Muscle of leg (tissue), 11 donors: ENCODE measurements around the gene FBXL7. TPM values are rescaled to one million over a fixed set of nuclear protein-coding genes. Genes with fewer than 3 reads are reported as not detected.
"Not testable (repeated sequence)": the region's sequence is repeated elsewhere in the genome, so short reads cannot be mapped to it uniquely, and the experiment has no call there.

Source experiments
- DNase-seq: peaks from one replicate; pipeline ENCODE4 v3.0.0; 2013
- H3K27ac ChIP-seq: one replicate; pipeline ENCODE4 v1.5.1; 2013; ENCODE audit warnings: mild to moderate bottlenecking, low read length, control low read depth
- H3K27me3 ChIP-seq: one replicate; pipeline ENCODE4 v1.6.1; 2013; ENCODE audit warnings: low read length; ENCODE audit not compliant: control insufficient read depth, insufficient read depth
- H3K36me3 ChIP-seq: one replicate; pipeline ENCODE4 v1.6.1; 2013; ENCODE audit warnings: low read length; ENCODE audit not compliant: control insufficient read depth, insufficient read depth
- H3K4me1 ChIP-seq: one replicate; pipeline ENCODE4 v1.6.1; 2013; ENCODE audit warnings: low read length; ENCODE audit not compliant: control insufficient read depth, insufficient read depth
- H3K4me3 ChIP-seq: one replicate; pipeline ENCODE4 v1.5.1; 2013; ENCODE audit warnings: low read length, control low read depth
- H3K9me3 ChIP-seq: replicated peaks from 2 replicates; pipeline ENCODE4 v1.6.1; 2013; ENCODE audit warnings: low read depth, low read length; ENCODE audit not compliant: control insufficient read depth
- WGBS: methylation state at CpG from one replicate; pipeline ENCODE4 v1.1.5; 2013; ENCODE audit warnings: missing lambda C conversion rate; ENCODE audit not compliant: insufficient coverage; 5-methylcytosine and 5-hydroxymethylcytosine counted together
- polyA plus RNA-seq, 8 donors: library from polyadenylated mRNA; unstranded; fragments of 120-200 nt; gene quantifications; one replicate each; pipeline versions ENCODE4 v1.2.1 to v1.2.3, GENCODE V29; 2013; ENCODE audit warnings: inconsistent platforms in 1 of 8, low replicate concordance in 1 of 8; ENCODE audit not compliant: insufficient read length in 8 of 8, insufficient read depth in 1 of 8
- total RNA-seq: library from RNA; stranded (reverse); fragments of 120-200 nt; gene quantifications from one replicate; pipeline ENCODE4 v1.2.4, GENCODE V29; 2013

The FBXL7 gene
- total and polyA plus RNA-seq, 9 donors, result 9.0 to 26.1 (median 21.5) TPM

- Histone ChIP-seq H3K27ac (no peak overlapping the region), H3K4me3 (no peak overlapping the region), H3K36me3 (no peaks in the 10 kb centered on the region), H3K4me1 (no peaks in the 10 kb centered on the region), H3K9me3 (no peaks in the 10 kb centered on the region), H3K27me3 (no peaks in the 10 kb centered on the region)
- peak; percentile 28 for DNase-seq
- no CpG with 5 or more reads among the region's 6 CpGs for WGBS
These were observed 351.0 kb downstream of the FBXL7 start for GRCh38 chr5:15850939-15851341.

GRCh38 chr5:15852217-15852616, 352.2 kb downstream of the FBXL7 start:
- peak; percentile 33 for DNase-seq
- H3K27ac ChIP-seq, result no peak overlapping the region
- no CpG with 5 or more reads among the region's 3 CpGs for whole genome bisulfite sequencing
- no peaks in the 10 kb centered on the region for H3K36me3 ChIP-seq
- no peaks in the 10 kb centered on the region for H3K27me3 ChIP-seq
- H3K4me3 ChIP-seq, result no peak overlapping the region
- H3K9me3 ChIP-seq, result no peaks in the 10 kb centered on the region
- H3K4me1 ChIP-seq, result no peaks in the 10 kb centered on the region

GRCh38 chr5:15852949-15853348, 353.0 kb downstream of the FBXL7 start:
- Histone ChIP-seq H3K27me3 (no peaks in the 10 kb centered on the region), H3K4me1 (no peaks in the 10 kb centered on the region), H3K9me3 (no peaks in the 10 kb centered on the region), H3K4me3 (no peak overlapping the region), H3K36me3 (no peaks in the 10 kb centered on the region), H3K27ac (no peak overlapping the region)
- no peak for DNase-seq
- 88% methylated on average over 1 of the region's 1 CpG for WGBS

- DNase-seq, result no peak
- no CpG with 5 or more reads among the region's 1 CpG for WGBS
- Histone ChIP-seq H3K36me3 (no peaks in the 10 kb centered on the region), H3K27ac (no peak overlapping the region), H3K27me3 (no peaks in the 10 kb centered on the region), H3K9me3 (peaks cover 3% of the 10 kb centered on the region), H3K4me3 (no peak overlapping the region), H3K4me1 (no peaks in the 10 kb centered on the region)
These were observed 358.3 kb downstream of the FBXL7 start for GRCh38 chr5:15858326-15858725.

- whole genome bisulfite sequencing, result 80% methylated on average over 3 of the region's 4 CpGs
- H3K36me3 ChIP-seq, result no peaks in the 10 kb centered on the region
- no peaks in the 10 kb centered on the region for H3K4me1 ChIP-seq
- peak; percentile 84 for DNase-seq
- no peaks in the 10 kb centered on the region for H3K27me3 ChIP-seq
- H3K27ac ChIP-seq, result no peak overlapping the region
- no peak overlapping the region for H3K4me3 ChIP-seq
- peaks cover 5% of the 10 kb centered on the region for H3K9me3 ChIP-seq
These were observed 364.7 kb downstream of the FBXL7 start for GRCh38 chr5:15864536-15865215.

GRCh38 chr5:15872259-15872658, 372.3 kb downstream of the FBXL7 start:
- H3K4me3 ChIP-seq, H3K27me3 ChIP-seq, H3K36me3 ChIP-seq, H3K4me1 ChIP-seq, H3K27ac ChIP-seq, DNase-seq: not testable (repeated sequence)
- no CpG with 5 or more reads among the region's 1 CpG for WGBS
- H3K9me3 ChIP-seq, result peaks cover 23% of the 10 kb centered on the region

- DNase-seq, result no peak
- Histone ChIP-seq H3K9me3 (no peaks in the 10 kb centered on the region), H3K36me3 (no peaks in the 10 kb centered on the region), H3K27me3 (no peaks in the 10 kb centered on the region), H3K4me3 (no peak overlapping the region), H3K4me1 (no peaks in the 10 kb centered on the region), H3K27ac (no peak overlapping the region)
- WGBS, result 100% methylated on average over 1 of the region's 5 CpGs
These were observed 377.9 kb downstream of the FBXL7 start for GRCh38 chr5:15877914-15878313.

- WGBS, result 50% methylated on average over 2 of the region's 3 CpGs
- no peaks in the 10 kb centered on the region for H3K36me3 ChIP-seq
- H3K4me3 ChIP-seq, result no peak overlapping the region
- H3K27ac ChIP-seq, result no peak overlapping the region
- H3K27me3 ChIP-seq, result no peaks in the 10 kb centered on the region
- no peaks in the 10 kb centered on the region for H3K9me3 ChIP-seq
- H3K4me1 ChIP-seq, result no peaks in the 10 kb centered on the region
- no peak for DNase-seq
These were observed 380.2 kb downstream of the FBXL7 start for GRCh38 chr5:15880201-15880600.

GRCh38 chr5:15885156-15885555, 385.2 kb downstream of the FBXL7 start:
- H3K4me1 ChIP-seq, result no peaks in the 10 kb centered on the region
- no peaks in the 10 kb centered on the region for H3K9me3 ChIP-seq
- H3K27ac ChIP-seq, result no peak overlapping the region
- H3K4me3 ChIP-seq, result no peak overlapping the region
- H3K27me3 ChIP-seq, result no peaks in the 10 kb centered on the region
- no peaks in the 10 kb centered on the region for H3K36me3 ChIP-seq
- no CpG with 5 or more reads among the region's 3 CpGs for WGBS
- DNase-seq, result no peak

- no peak overlapping the region for H3K27ac ChIP-seq
- no peaks in the 10 kb centered on the region for H3K27me3 ChIP-seq
- H3K4me1 ChIP-seq, result no peaks in the 10 kb centered on the region
- H3K36me3 ChIP-seq, result no peaks in the 10 kb centered on the region
- WGBS, result no CpG with 5 or more reads among the region's 1 CpG
- no peak overlapping the region for H3K4me3 ChIP-seq
- no peak for DNase-seq
- no peaks in the 10 kb centered on the region for H3K9me3 ChIP-seq
These were observed 386.2 kb downstream of the FBXL7 start for GRCh38 chr5:15886156-15886555.

GRCh38 chr5:15887093-15887492, 387.1 kb downstream of the FBXL7 start:
- no CpG with 5 or more reads among the region's 3 CpGs for WGBS
- Histone ChIP-seq H3K4me3 (no peak overlapping the region), H3K4me1 (no peaks in the 10 kb centered on the region), H3K36me3 (no peaks in the 10 kb centered on the region), H3K27ac (no peak overlapping the region), H3K9me3 (no peaks in the 10 kb centered on the region), H3K27me3 (no peaks in the 10 kb centered on the region)
- DNase-seq, result peak; percentile 44
